Kidney glomerular epithelial cell (primary cell): ENCODE measurements around the gene FLT3LG.
"Not testable (repeated sequence)": the region's sequence is repeated elsewhere in the genome, so short reads cannot be mapped to it uniquely, and the experiment has no call there.

Experiments
- DNase-seq: peaks from one replicate; lab custom pipeline; 2025; lab: John Stamatoyannopoulos, UW

The FLT3LG gene

GRCh38 chr19:49441210-49441959, 32.6 kb upstream of the FLT3LG start, which contains the start of gene SLC17A7:
SLC17A7 (minus strand) TSS chr19:49441527; CDS start chr19:49441379, 148 bp downstream.
- DNase-seq = no peak

- DNase-seq = no peak
Measured at GRCh38 chr19:49441960-49442350, 32.1 kb upstream of the FLT3LG start.

GRCh38 chr19:49442354-49442753, 31.7 kb upstream of the FLT3LG start:
- DNase-seq = no peak

GRCh38 chr19:49442771-49443365, 31.1 kb upstream of the FLT3LG start:
- peak; percentile 63 for DNase-seq

GRCh38 chr19:49443366-49444099, 30.5 kb upstream of the FLT3LG start:
- peak; percentile 85 for DNase-seq

- DNase-seq = not testable (repeated sequence)
Measured at GRCh38 chr19:49444100-49444700, 29.8 kb upstream of the FLT3LG start.

GRCh38 chr19:49445997-49446396, 28.0 kb upstream of the FLT3LG start:
- no peak for DNase-seq

- no peak for DNase-seq
Measured at GRCh38 chr19:49447485-49448431, 26.3 kb upstream of the FLT3LG start.

GRCh38 chr19:49448432-49448786, 25.6 kb upstream of the FLT3LG start:
- no peak for DNase-seq

- no peak for DNase-seq
Measured at GRCh38 chr19:49450405-49450804, 23.6 kb upstream of the FLT3LG start.

GRCh38 chr19:49451430-49452181, 22.4 kb upstream of the FLT3LG start, which contains the start of gene PIH1D1:
PIH1D1 (minus strand) TSS chr19:49451814; CDS start chr19:49451574, 240 bp downstream.
- peak; percentile 99 for DNase-seq

GRCh38 chr19:49453013-49453756, 20.8 kb upstream of the FLT3LG start, which contains the start of gene ALDH16A1:
ALDH16A1 (plus strand) TSS chr19:49453225; CDS start chr19:49453332, 107 bp downstream.
- peak; percentile 94 for DNase-seq

- DNase-seq = no peak
Measured at GRCh38 chr19:49453757-49454240, 20.2 kb upstream of the FLT3LG start.

- no peak for DNase-seq
Measured at GRCh38 chr19:49455773-49456172, 18.2 kb upstream of the FLT3LG start.

- no peak for DNase-seq
Measured at GRCh38 chr19:49456326-49456725, 17.7 kb upstream of the FLT3LG start.

GRCh38 chr19:49458567-49458903, 15.5 kb upstream of the FLT3LG start:
- no peak for DNase-seq

- DNase-seq = no peak
Measured at GRCh38 chr19:49459388-49459787, 14.6 kb upstream of the FLT3LG start.

GRCh38 chr19:49461130-49461529, 12.9 kb upstream of the FLT3LG start:
- not testable (repeated sequence) for DNase-seq

GRCh38 chr19:49461656-49462055, 12.4 kb upstream of the FLT3LG start:
- no peak for DNase-seq

GRCh38 chr19:49462492-49462891, 11.5 kb upstream of the FLT3LG start:
- DNase-seq = no peak
